ENCODE measurements around the gene NCAM2.

The NCAM2 gene

GRCh38 chr21:21200939-21201615, 202.9 kb downstream of the NCAM2 start:
- TF ChIP-seq, protein P1, sequence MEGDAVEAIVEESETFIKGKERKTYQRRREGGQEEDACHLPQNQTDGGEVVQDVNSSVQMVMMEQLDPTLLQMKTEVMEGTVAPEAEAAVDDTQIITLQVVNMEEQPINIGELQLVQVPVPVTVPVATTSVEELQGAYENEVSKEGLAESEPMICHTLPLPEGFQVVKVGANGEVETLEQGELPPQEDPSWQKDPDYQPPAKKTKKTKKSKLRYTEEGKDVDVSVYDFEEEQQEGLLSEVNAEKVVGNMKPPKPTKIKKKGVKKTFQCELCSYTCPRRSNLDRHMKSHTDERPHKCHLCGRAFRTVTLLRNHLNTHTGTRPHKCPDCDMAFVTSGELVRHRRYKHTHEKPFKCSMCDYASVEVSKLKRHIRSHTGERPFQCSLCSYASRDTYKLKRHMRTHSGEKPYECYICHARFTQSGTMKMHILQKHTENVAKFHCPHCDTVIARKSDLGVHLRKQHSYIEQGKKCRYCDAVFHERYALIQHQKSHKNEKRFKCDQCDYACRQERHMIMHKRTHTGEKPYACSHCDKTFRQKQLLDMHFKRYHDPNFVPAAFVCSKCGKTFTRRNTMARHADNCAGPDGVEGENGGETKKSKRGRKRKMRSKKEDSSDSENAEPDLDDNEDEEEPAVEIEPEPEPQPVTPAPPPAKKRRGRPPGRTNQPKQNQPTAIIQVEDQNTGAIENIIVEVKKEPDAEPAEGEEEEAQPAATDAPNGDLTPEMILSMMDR (IDR thresholded peaks at IDR 0.05; ENCODE audit: borderline replicate concordance, insufficient read depth, low read depth, low read length) = no peak
- no peak overlapping the region for H3K4me3 ChIP-seq (ENCODE audit: low read depth, low read length)

- TF ChIP-seq, protein P1 (IDR thresholded peaks at IDR 0.05; ENCODE audit: borderline replicate concordance, insufficient read depth, low read depth, low read length) = no peak
- H3K4me3 ChIP-seq (ENCODE audit: low read depth, low read length) = no peak overlapping the region
Measured at GRCh38 chr21:21203822-21204339, 205.7 kb downstream of the NCAM2 start.

GRCh38 chr21:21204366-21204996, 206.3 kb downstream of the NCAM2 start:
- TF ChIP-seq, protein P1 (IDR thresholded peaks at IDR 0.05; ENCODE audit: borderline replicate concordance, insufficient read depth, low read depth, low read length) = no peak

GRCh38 chr21:21205604-21206003, 207.4 kb downstream of the NCAM2 start:
- TF ChIP-seq, protein P1 (IDR thresholded peaks at IDR 0.05; ENCODE audit: borderline replicate concordance, insufficient read depth, low read depth, low read length) = no peak
- H3K4me3 ChIP-seq (ENCODE audit: low read depth, low read length) = no peak overlapping the region

More at GRCh38 chr21:21204366-21204996, 206.3 kb downstream of the NCAM2 start:
- H3K4me3 ChIP-seq (ENCODE audit: low read depth, low read length) = no peak overlapping the region

- TF ChIP-seq, protein P1 (IDR thresholded peaks at IDR 0.05; ENCODE audit: borderline replicate concordance, insufficient read depth, low read depth, low read length) = no peak
- H3K4me3 ChIP-seq (ENCODE audit: low read depth, low read length) = no peak overlapping the region
Measured at GRCh38 chr21:21210552-21210951, 212.3 kb downstream of the NCAM2 start.

DNA sequence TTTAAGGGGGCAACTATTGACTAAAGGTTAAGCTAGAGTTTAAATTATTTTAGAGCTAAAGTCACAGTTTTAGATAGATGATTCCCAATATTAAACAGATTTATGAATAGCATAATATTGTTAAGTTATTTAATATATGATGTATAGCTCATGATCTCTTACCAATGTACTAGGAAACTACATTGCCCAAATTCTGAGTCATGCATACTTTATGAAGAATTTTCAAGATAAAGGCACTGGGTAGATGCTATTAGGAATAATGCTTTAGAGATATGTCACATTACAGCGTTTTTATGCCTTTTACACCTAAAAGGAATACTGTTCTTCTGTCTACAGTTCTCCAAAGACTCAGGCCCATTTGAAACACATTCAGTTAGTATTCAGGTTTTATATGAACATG, 215.1 kb downstream of the NCAM2 start:
- H3K4me3 ChIP-seq (ENCODE audit: low read depth, low read length) = no peak overlapping the region
- TF ChIP-seq, protein P1 (IDR thresholded peaks at IDR 0.05; ENCODE audit: borderline replicate concordance, insufficient read depth, low read depth, low read length) = no peak

DNA sequence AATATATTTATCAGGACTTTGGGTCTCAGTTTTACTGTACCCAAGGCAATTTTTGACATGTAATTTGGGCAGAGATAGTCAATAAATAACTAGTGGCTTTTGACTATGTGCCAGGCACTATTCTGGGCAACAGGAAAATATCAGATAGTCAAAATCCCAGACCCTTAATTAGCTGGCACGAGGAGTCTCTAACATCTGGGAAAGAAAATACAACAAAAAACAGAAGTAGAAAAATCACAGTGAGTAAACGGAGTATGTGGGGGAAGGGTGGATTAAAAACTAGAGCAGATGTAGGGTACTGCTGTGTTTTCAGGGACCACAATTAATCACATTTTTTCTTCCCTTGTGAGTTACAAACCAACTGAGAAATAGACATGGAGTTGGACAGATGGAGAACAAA, 217.8 kb downstream of the NCAM2 start:
- no peak overlapping the region for H3K4me3 ChIP-seq (ENCODE audit: low read depth, low read length)
- TF ChIP-seq, protein P1 (IDR thresholded peaks at IDR 0.05; ENCODE audit: borderline replicate concordance, insufficient read depth, low read depth, low read length) = no peak
